Hematopoietic multipotent progenitor cell treated with erythropoietin and hydrocortisone succinate and interleukin-3 and kit ligand, for 6 days (in vitro differentiated cells): ENCODE data around the gene ERCC6L2.
A peak's percentile ranks its signal among the peaks of the same experiment; 100 is the strongest.

Source experiments
- DNase-seq: peaks from one replicate; pipeline ENCODE4 v3.0.0-alpha.2; 2015

ERCC6L2 gene

GRCh38 chr9:95870906-95871305 is 4.6 kb upstream of the ERCC6L2 start:
- no peak for DNase-seq

- no peak for DNase-seq
These were observed 1.0 kb upstream of the ERCC6L2 start for GRCh38 chr9:95874303-95874988.

GRCh38 chr9:95874989-95875304 is 544 bp upstream of the ERCC6L2 start:
- DNase-seq: peak; percentile 79

- no peak for DNase-seq
These were observed 600 bp downstream of the ERCC6L2 start for GRCh38 chr9:95876138-95876444.

- DNase-seq: peak; percentile 46
These were observed 1.1 kb downstream of the ERCC6L2 start for GRCh38 chr9:95876595-95876994.

- DNase-seq: no peak
These were observed 2.5 kb downstream of the ERCC6L2 start for GRCh38 chr9:95877984-95878383.

GRCh38 chr9:95879591-95879990 is 4.1 kb downstream of the ERCC6L2 start:
- no peak for DNase-seq

- DNase-seq: no peak
These were observed 4.7 kb downstream of the ERCC6L2 start for GRCh38 chr9:95880021-95880690.

- peak; percentile 5 for DNase-seq
These were observed 12.5 kb downstream of the ERCC6L2 start for GRCh38 chr9:95887926-95888497.

GRCh38 chr9:95890594-95890993 is 15.1 kb downstream of the ERCC6L2 start:
- DNase-seq: no peak

GRCh38 chr9:95891067-95891671 is 15.7 kb downstream of the ERCC6L2 start:
- no peak for DNase-seq

GRCh38 chr9:95892690-95893089 is 17.2 kb downstream of the ERCC6L2 start:
- DNase-seq: no peak

- DNase-seq: no peak
These were observed 21.1 kb downstream of the ERCC6L2 start for GRCh38 chr9:95896580-95896979.

- DNase-seq: no peak
These were observed 26.0 kb downstream of the ERCC6L2 start for GRCh38 chr9:95901506-95901905.

- DNase-seq: peak; percentile 20
These were observed 27.9 kb downstream of the ERCC6L2 start for GRCh38 chr9:95903398-95903797.

- peak; percentile 8 for DNase-seq
These were observed 32.3 kb downstream of the ERCC6L2 start for GRCh38 chr9:95907794-95908193.

GRCh38 chr9:95910023-95910707 is 34.7 kb downstream of the ERCC6L2 start:
- no peak for DNase-seq

- no peak for DNase-seq
These were observed 35.4 kb downstream of the ERCC6L2 start for GRCh38 chr9:95910770-95911340.

- DNase-seq: no peak
These were observed 37.3 kb downstream of the ERCC6L2 start for GRCh38 chr9:95912773-95913172.

- DNase-seq: peak; percentile 15
These were observed 44.5 kb downstream of the ERCC6L2 start for GRCh38 chr9:95920017-95920416.

GRCh38 chr9:95923794-95924193 is 48.3 kb downstream of the ERCC6L2 start:
- DNase-seq: no peak

- no peak for DNase-seq
These were observed 49.5 kb downstream of the ERCC6L2 start for GRCh38 chr9:95924987-95925386.

- DNase-seq: no peak
These were observed 51.9 kb downstream of the ERCC6L2 start for GRCh38 chr9:95927271-95928004.
